GM21576 (cell line): ENCODE data around the gene CYP27B1.

Experiments used
- ATAC-seq: cut with Tn5 transposase; IDR thresholded peaks from one replicate; pipeline ENCODE4 v1.9.1; 2021; ENCODE audit warnings: mild to moderate bottlenecking, moderate library complexity; ENCODE audit not compliant: unreplicated experiment

The CYP27B1 gene

GRCh38 chr12:57736741-57737466 lies 30.0 kb downstream of the CYP27B1 start:
- ATAC-seq = no peak

GRCh38 chr12:57735952-57736740 lies 30.7 kb downstream of the CYP27B1 start:
- ATAC-seq = no peak

- ATAC-seq = no peak
Observed at GRCh38 chr12:57735198-57735855, 31.6 kb downstream of the CYP27B1 start.

- no peak for ATAC-seq
Observed at GRCh38 chr12:57734591-57734990, 32.3 kb downstream of the CYP27B1 start.

- no peak for ATAC-seq
Observed at GRCh38 chr12:57733928-57734327, 33.0 kb downstream of the CYP27B1 start.

GRCh38 chr12:57732726-57733593 lies 33.9 kb downstream of the CYP27B1 start:
- ATAC-seq = no peak

GRCh38 chr12:57732270-57732669 lies 34.6 kb downstream of the CYP27B1 start:
- no peak for ATAC-seq

- no peak for ATAC-seq
Observed at GRCh38 chr12:57731411-57732080, 35.3 kb downstream of the CYP27B1 start.

GRCh38 chr12:57730336-57731067 lies 36.4 kb downstream of the CYP27B1 start:
- ATAC-seq = no peak

GRCh38 chr12:57729321-57729844 lies 37.5 kb downstream of the CYP27B1 start:
- ATAC-seq = no peak

GRCh38 chr12:57727758-57728395 lies 39.0 kb downstream of the CYP27B1 start:
- no peak for ATAC-seq

- ATAC-seq = no peak
Observed at GRCh38 chr12:57726884-57727757, 39.8 kb downstream of the CYP27B1 start.

- no peak for ATAC-seq
Observed at GRCh38 chr12:57726151-57726883, 40.6 kb downstream of the CYP27B1 start.

- ATAC-seq = no peak
Observed at GRCh38 chr12:57725851-57726150, 41.1 kb downstream of the CYP27B1 start.

GRCh38 chr12:57724936-57725740 lies 41.7 kb downstream of the CYP27B1 start:
- no peak for ATAC-seq
